H1 (cell line): Measurements from ENCODE around the gene RBBP8. TPM values are rescaled to one million over a fixed set of nuclear protein-coding genes. Genes with fewer than 3 reads are reported as not detected.

Experiments
- CTCF ChIA-PET: fragments of 300-600 bp; sonication (Branson Sonifier 250); formaldehyde crosslinking; loops from one replicate; lab custom pipeline; 2021; ENCODE audit not compliant: partially characterized antibody; lab: Charles Lee
- POLR2A ChIA-PET: fragments of 300-600 bp; sonication (Branson Sonifier 250); formaldehyde crosslinking; loops from one replicate; lab custom pipeline; 2021; ENCODE audit warnings: inconsistent platforms; ENCODE audit not compliant: partially characterized antibody; lab: Charles Lee
- DNase-seq, 2 experiments: peaks; one replicate each; pipeline versions ENCODE4 v3.0.0 to v3.0.0-alpha.2; 2010 to 2022; ENCODE audit warnings: low spot score in 2 of 2, low read depth in 1 of 2, mixed read lengths in 1 of 2
- FAIRE-seq: peaks from 2 replicates; lab custom pipeline; 2011; peaks lifted over from hg19 to GRCh38; lab: Jason Lieb, UNC
- H2AFZ ChIP-seq: 2 replicates; pipeline ENCODE4 v1.8.1; 2012; ENCODE audit warnings: low read length, inconsistent platforms
- H2AK5ac ChIP-seq: 2 replicates; pipeline ENCODE4 v1.6.1; 2013; ENCODE audit warnings: low read depth, low read length
- H2BK120ac ChIP-seq: replicated peaks from 2 replicates; pipeline ENCODE3; 2013; ENCODE audit warnings: low read depth, low read length, inconsistent platforms
- H2BK12ac ChIP-seq: 2 replicates; pipeline ENCODE4 v1.6.1; 2013; ENCODE audit warnings: low read depth, low read length
- H2BK15ac ChIP-seq: 2 replicates; pipeline ENCODE4 v1.6.1; 2013; ENCODE audit warnings: low read length
- H2BK20ac ChIP-seq: 2 replicates; pipeline ENCODE4 v1.6.1; 2013; ENCODE audit warnings: low read length
- H2BK5ac ChIP-seq: 2 replicates; pipeline ENCODE4 v1.6.1; 2013; ENCODE audit warnings: low read depth, low read length
- H3K14ac ChIP-seq: 2 replicates; pipeline ENCODE4 v1.6.1; 2013; ENCODE audit warnings: inconsistent platforms; ENCODE audit not compliant: insufficient read length
- H3K18ac ChIP-seq: 2 replicates; pipeline ENCODE4 v1.6.1; 2013; ENCODE audit warnings: low read length; ENCODE audit errors: extremely low read depth
- H3K23ac ChIP-seq: 2 replicates; pipeline ENCODE4 v1.6.1; 2013; ENCODE audit warnings: inconsistent platforms; ENCODE audit not compliant: insufficient read length
- H3K23me2 ChIP-seq: 2 replicates; pipeline ENCODE4 v1.6.1; 2013; ENCODE audit warnings: low read depth, low read length
- H3K27ac ChIP-seq: 2 replicates; pipeline ENCODE4 v1.6.1; 2011; ENCODE audit warnings: low read depth, low read length, inconsistent platforms
- H3K27me3 ChIP-seq, 4 experiments: replicated peaks in 1 of 4; 1 replicate in 1 of 4; 2 replicates in 3 of 4; pipeline versions ENCODE4 v1.6.1 to v1.8.1; 2011 to 2013; ENCODE audit warnings: low read length in 3 of 4, mild to moderate bottlenecking in 3 of 4, inconsistent platforms in 2 of 4, mixed read lengths in 2 of 4, moderate library complexity in 1 of 4; ENCODE audit not compliant: control insufficient read depth in 3 of 4, insufficient read depth in 3 of 4; ENCODE audit errors: extremely low read depth in 1 of 4
- H3K36me3 ChIP-seq, 4 experiments: 2 replicates each; pipeline versions ENCODE4 v1.6.1 to v1.8.1; 2011 to 2013; ENCODE audit warnings: mild to moderate bottlenecking in 4 of 4, low read length in 3 of 4, moderate library complexity in 2 of 4, control low read depth in 1 of 4, inconsistent platforms in 1 of 4; ENCODE audit not compliant: insufficient read depth in 4 of 4, control insufficient read depth in 2 of 4
- H3K4ac ChIP-seq: replicated peaks from 2 replicates; pipeline ENCODE3; 2013; ENCODE audit warnings: low read length, low read depth, mixed read lengths, inconsistent platforms; ENCODE audit not compliant: insufficient read length
- H3K4me1 ChIP-seq, 4 experiments: replicated peaks in 1 of 4; 1 replicate in 1 of 4; 2 replicates in 3 of 4; pipeline versions ENCODE4 v1.6.1 to v1.8.1; 2011 to 2013; ENCODE audit warnings: low read length in 3 of 4, inconsistent platforms in 2 of 4, mixed read lengths in 1 of 4; ENCODE audit not compliant: insufficient read depth in 4 of 4, control insufficient read depth in 3 of 4
- H3K4me2 ChIP-seq, 2 experiments: 2 replicates each; pipeline versions ENCODE4 v1.6.1 to v1.8.1; 2011 to 2013; ENCODE audit warnings: low read depth in 2 of 2, low read length in 2 of 2, control low read depth in 1 of 2, inconsistent platforms in 1 of 2, mild to moderate bottlenecking in 1 of 2; ENCODE audit not compliant: insufficient read depth in 1 of 2
- H3K4me3 ChIP-seq, 4 experiments: fragments of 200-600, 300-600 bp in 1 of 4; sonication (generic), shearing (Covaris generic), sonication (Bioruptor Twin) in 1 of 4; 2 replicates each; pipeline versions ENCODE4 v1.5.1 to v1.8.1; 2011 to 2016; ENCODE audit warnings: low read length in 4 of 4, low read depth in 3 of 4, control low read depth in 2 of 4, inconsistent platforms in 2 of 4, mild to moderate bottlenecking in 2 of 4, mixed read lengths in 1 of 4, moderate library complexity in 1 of 4; ENCODE audit not compliant: insufficient read depth in 2 of 4; ENCODE audit errors: extremely low read depth in 1 of 4
- H3K56ac ChIP-seq: replicated peaks from 2 replicates; pipeline ENCODE3; 2013; ENCODE audit warnings: low read depth, mild to moderate bottlenecking, mixed read lengths, low read length, inconsistent platforms; ENCODE audit not compliant: insufficient read length
- H3K79me1 ChIP-seq: 2 replicates; pipeline ENCODE4 v1.6.1; 2013; ENCODE audit warnings: low read depth, low read length, control low read depth
- H3K79me2 ChIP-seq, 2 experiments: 2 replicates each; pipeline versions ENCODE4 v1.6.1 to v1.8.1; 2012 to 2013; ENCODE audit warnings: low read length in 2 of 2, mild to moderate bottlenecking in 2 of 2, inconsistent platforms in 1 of 2; ENCODE audit not compliant: insufficient read depth in 2 of 2, control insufficient read depth in 1 of 2
- H3K9ac ChIP-seq, 4 experiments: replicated peaks in 1 of 4; 1 replicate in 1 of 4; 2 replicates in 3 of 4; pipeline versions ENCODE4 v1.6.1 to v1.8.1; 2011 to 2013; ENCODE audit warnings: low read depth in 3 of 4, low read length in 3 of 4, control low read depth in 2 of 4, mild to moderate bottlenecking in 2 of 4, moderate library complexity in 2 of 4, inconsistent platforms in 1 of 4; ENCODE audit errors: extremely low read depth in 1 of 4
- H3K9me3 ChIP-seq, 2 experiments: 2 replicates each; pipeline versions ENCODE4 v1.6.1 to v1.8.1; 2012 to 2013; ENCODE audit warnings: mild to moderate bottlenecking in 2 of 2, moderate library complexity in 2 of 2, control low read depth in 1 of 2, inconsistent platforms in 1 of 2, low read depth in 1 of 2, low read length in 1 of 2, mixed read lengths in 1 of 2; ENCODE audit not compliant: insufficient read depth in 2 of 2
- H4K20me1 ChIP-seq, 2 experiments: replicated peaks in 1 of 2; 2 replicates each; pipeline versions ENCODE3 to v1.8.1; 2011 to 2013; ENCODE audit warnings: inconsistent platforms in 2 of 2, low read length in 2 of 2, mild to moderate bottlenecking in 1 of 2; ENCODE audit not compliant: insufficient read depth in 2 of 2, control insufficient read depth in 1 of 2
- H4K5ac ChIP-seq: 2 replicates; pipeline ENCODE4 v1.6.1; 2013; ENCODE audit warnings: low read length, low read depth, mixed read lengths, inconsistent platforms; ENCODE audit not compliant: insufficient read length
- H4K8ac ChIP-seq: 2 replicates; pipeline ENCODE4 v1.8.0; 2013; ENCODE audit warnings: mild to moderate bottlenecking, moderate library complexity, low read length, inconsistent platforms; ENCODE audit not compliant: insufficient read depth; ENCODE audit errors: extremely low read depth
- H4K91ac ChIP-seq: replicated peaks from 2 replicates; pipeline ENCODE3; 2013; ENCODE audit warnings: low read length, mixed read lengths, inconsistent platforms; ENCODE audit not compliant: insufficient read length
- EZH2 ChIP-seq: fragments of 200-600 bp; sonication (generic); IDR thresholded peaks from 2 replicates; pipeline ENCODE4 v1.7.1; 2012; ENCODE audit warnings: low read depth, mild to moderate bottlenecking, moderate library complexity, low read length, inconsistent platforms; ENCODE audit not compliant: severe bottlenecking
- HDAC6 ChIP-seq: IDR thresholded peaks from one replicate; pipeline ENCODE4 v1.7.1; 2012; ENCODE audit warnings: low read depth, mild to moderate bottlenecking, inconsistent platforms, low read length, moderate library complexity
- KDM1A ChIP-seq: fragments of 200-600, 300-600 bp; sonication (generic); IDR thresholded peaks from 2 replicates; pipeline ENCODE4 v1.7.1; 2016; ENCODE audit warnings: mild to moderate bottlenecking, low read length, borderline replicate concordance
- RFX5 ChIP-seq: IDR thresholded peaks from 2 replicates; pipeline ENCODE4 v1.6.1; 2011; ENCODE audit warnings: low read depth, low read length, improper control_type of control experiment, borderline replicate concordance
- RXRA ChIP-seq: IDR thresholded peaks from 2 replicates; pipeline ENCODE4 v1.6.1; 2011; ENCODE audit warnings: low read depth, mild to moderate bottlenecking, low read length, moderate library complexity; ENCODE audit not compliant: insufficient read depth
- SAP30 ChIP-seq: fragments of 300-600 bp; sonication (generic); IDR thresholded peaks from 2 replicates; pipeline ENCODE4 v1.7.1; 2012; ENCODE audit warnings: low read length, moderate library complexity, mild to moderate bottlenecking, inconsistent platforms; ENCODE audit not compliant: insufficient read depth, insufficient replicate concordance
- SIX5 ChIP-seq: IDR thresholded peaks from 2 replicates; pipeline ENCODE4 v1.6.1; 2011; ENCODE audit warnings: mild to moderate bottlenecking, low read depth, low read length
- SP2 ChIP-seq: IDR thresholded peaks from 2 replicates; pipeline ENCODE4 v1.6.1; 2012; ENCODE audit warnings: mild to moderate bottlenecking, low read length, inconsistent platforms
- TBP ChIP-seq: IDR thresholded peaks from 2 replicates; pipeline ENCODE4 v1.6.1; 2011; ENCODE audit warnings: low read depth, low read length, improper control_type of control experiment
- TEAD4 ChIP-seq: IDR thresholded peaks from 2 replicates; pipeline ENCODE4 v1.6.1; 2012; ENCODE audit warnings: low read depth, low read length, inconsistent platforms, mixed read lengths
- WGBS, 2 experiments: shearing (Covaris generic) in 1 of 2; methylation state at CpG; one replicate each; pipeline versions ENCODE4 v1.1.6 to v1.1.7; 2013 to 2015; ENCODE audit warnings: low lambda C conversion rate in 2 of 2, mixed read lengths in 2 of 2, inconsistent platforms in 1 of 2, low coverage in 1 of 2, missing lambda C conversion rate in 1 of 2; ENCODE audit not compliant: insufficient replicate concordance in 2 of 2, insufficient coverage in 1 of 2, insufficient read length in 1 of 2; ENCODE audit errors: extremely low coverage in 1 of 2, missing lambda C conversion rate in 1 of 2; 5-methylcytosine and 5-hydroxymethylcytosine counted together
- polyA plus RNA-seq, 7 experiments: library from polyadenylated mRNA; depleted of rRNA in 3 of 7; stranded (reverse) in 5 of 7; unstranded in 2 of 7; fragments of >200 nt in 5 of 7; fragments of 200-250 nt in 2 of 7; gene quantifications; 1 replicate in 5 of 7; 2 replicates in 1 of 7; 4 replicates in 1 of 7; pipeline versions ENCODE4 v1.2.1 to v1.2.3, GENCODE V29; 2011 to 2013; ENCODE audit warnings: missing spikeins in 2 of 7, mixed read lengths in 2 of 7
- total RNA-seq: library from RNA; stranded (reverse); fragmentation: NEBNext Ultra II Directional; extraction: Animal tissue kit (Norgen Biotek cat#: 25700); gene quantifications from 2 replicates; pipeline ENCODE4 v1.2.1, GENCODE V29; 2021
- TF ChIP-seq, protein P1 (sequence below): IDR thresholded peaks from 2 replicates; pipeline ENCODE4 v1.6.1; 2011; ENCODE audit warnings: low read length, improper control_type of control experiment
- TF ChIP-seq, protein P2 (sequence below): IDR thresholded peaks from 2 replicates; pipeline ENCODE4 v1.6.1; 2011; ENCODE audit warnings: low read depth, mild to moderate bottlenecking, low read length; ENCODE audit not compliant: insufficient read depth

The RBBP8 gene
- total and polyA plus RNA-seq, 2 of the 8 experiments (the other 6 are each of a cell fraction or from before 2014, with no cell fraction given): 16.1 to 65.8 TPM

DNA sequence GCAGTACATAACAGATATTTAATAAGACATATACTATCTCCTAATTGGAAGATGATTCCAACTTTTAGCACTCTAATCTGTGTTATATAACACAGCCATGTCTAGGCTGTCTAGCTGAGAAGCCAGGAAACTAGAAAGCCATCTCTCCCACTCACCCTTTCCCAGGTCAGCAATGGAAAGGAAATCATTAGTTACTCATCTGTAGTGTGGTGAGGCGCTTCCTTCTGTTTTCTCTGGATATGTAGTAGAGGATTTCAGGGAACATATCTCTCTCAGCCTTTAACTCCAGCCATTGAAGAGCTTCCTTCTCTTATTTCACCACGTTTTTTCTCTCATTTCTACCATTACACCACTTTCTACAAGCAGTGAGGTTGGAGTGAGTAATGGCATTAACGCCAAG is 19.4 kb downstream of the RBBP8 start:
- ChIA-PET CTCF (interaction anchor here (0.7 to 1.0 kb wide), 2 partner anchors 138 to 178 kb away, joined by 3 to 6 read pairs; no protein-coding TSS in a partner anchor), POLR2A (no interaction called here)
- H2BK15ac ChIP-seq: no peak overlapping the region
- H2BK5ac ChIP-seq: no peak overlapping the region
- H3K23me2 ChIP-seq: no peaks in the 10 kb centered on the region
- H2BK120ac ChIP-seq: no peak overlapping the region
- H4K8ac ChIP-seq: no peak overlapping the region
- no peak overlapping the region for H3K14ac ChIP-seq
- H3K9ac ChIP-seq: no peak overlapping the region
- H4K91ac ChIP-seq: no peak overlapping the region
- no peak overlapping the region for H3K56ac ChIP-seq
- no peak overlapping the region for H2BK20ac ChIP-seq
- peaks cover 0 to 70% (median 19%) of the 10 kb centered on the region in 4 experiments; a peak in 6 of 8 replicates for H3K36me3 ChIP-seq
- H4K20me1 ChIP-seq: peaks cover 0 to 1% of the 10 kb centered on the region in 2 experiments
- FAIRE-seq: no peak
- H3K18ac ChIP-seq: no peak overlapping the region
- peaks cover 0 to 3% (median 0%) of the 10 kb centered on the region in 4 experiments; a peak in 1 of 7 replicates for H3K4me1 ChIP-seq
- H2BK12ac ChIP-seq: no peak overlapping the region
- no peaks in the 10 kb centered on the region for H3K27me3 ChIP-seq
- H3K23ac ChIP-seq: no peak overlapping the region
- no peak overlapping the region for H4K5ac ChIP-seq
- H2AFZ ChIP-seq: no peak overlapping the region
- no peak for DNase-seq
- no peak overlapping the region for H3K4me3 ChIP-seq
- no peak overlapping the region for H3K4ac ChIP-seq
- no peak overlapping the region for H3K4me2 ChIP-seq
- H3K79me1 ChIP-seq: no peaks in the 10 kb centered on the region
- WGBS, 2 experiments: 91 to 100% methylated on average over 1 to 3 of the region's 3 CpGs
- no peaks in the 10 kb centered on the region for H3K79me2 ChIP-seq
- H3K9me3 ChIP-seq: no peaks in the 10 kb centered on the region
- H2AK5ac ChIP-seq: no peak overlapping the region
- no peak overlapping the region for H3K27ac ChIP-seq
- no peak for TF ChIP-seq HDAC6
- TF ChIP-seq TEAD4: no peak
- TF ChIP-seq, protein P1, sequence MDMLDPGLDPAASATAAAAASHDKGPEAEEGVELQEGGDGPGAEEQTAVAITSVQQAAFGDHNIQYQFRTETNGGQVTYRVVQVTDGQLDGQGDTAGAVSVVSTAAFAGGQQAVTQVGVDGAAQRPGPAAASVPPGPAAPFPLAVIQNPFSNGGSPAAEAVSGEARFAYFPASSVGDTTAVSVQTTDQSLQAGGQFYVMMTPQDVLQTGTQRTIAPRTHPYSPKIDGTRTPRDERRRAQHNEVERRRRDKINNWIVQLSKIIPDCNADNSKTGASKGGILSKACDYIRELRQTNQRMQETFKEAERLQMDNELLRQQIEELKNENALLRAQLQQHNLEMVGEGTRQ: no peak
- TF ChIP-seq SIX5: no peak
- TF ChIP-seq RXRA: no peak
- TF ChIP-seq SAP30: no peak
- TF ChIP-seq SP2: no peak
- TF ChIP-seq TBP: no peak
- no peak for TF ChIP-seq EZH2
- no peak for TF ChIP-seq KDM1A
- TF ChIP-seq RFX5: no peak
- TF ChIP-seq, protein P2, sequence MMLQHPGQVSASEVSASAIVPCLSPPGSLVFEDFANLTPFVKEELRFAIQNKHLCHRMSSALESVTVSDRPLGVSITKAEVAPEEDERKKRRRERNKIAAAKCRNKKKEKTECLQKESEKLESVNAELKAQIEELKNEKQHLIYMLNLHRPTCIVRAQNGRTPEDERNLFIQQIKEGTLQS: no peak
